HEK293 (cell line): Measurements from ENCODE around the gene GATA2.

Experiments
- CTCF ChIA-PET: fragments of 350-600 bp; formaldehyde crosslinking; extraction: SDS; loops from one replicate; lab custom pipeline; 2021; ENCODE audit warnings: antibody characterized with exemption; lab: Yijun Ruan, JAX
- POLR2A ChIA-PET: fragments of 300-600 bp; formaldehyde crosslinking; extraction: SDS; loops from one replicate; lab custom pipeline; 2020; ENCODE audit warnings: antibody characterized with exemption, inconsistent platforms; lab: Yijun Ruan, JAX
- H3K27ac ChIP-seq: fragments of 200-500 bp; sonication (Bioruptor generic); 2 replicates; pipeline ENCODE4 v1.5.1; 2014; ENCODE audit warnings: low read depth, low read length, control low read depth, inconsistent platforms; ENCODE audit errors: extremely low read depth
- H3K36me3 ChIP-seq, 2 experiments: fragments of 200-500 bp in 1 of 2; sonication (Bioruptor generic) in 1 of 2; 1 replicate in 1 of 2; 2 replicates in 1 of 2; pipeline ENCODE4 v1.5.1; 2014 to 2017; ENCODE audit warnings: inconsistent platforms in 2 of 2, low read length in 2 of 2; ENCODE audit not compliant: control insufficient read depth in 2 of 2, insufficient read depth in 1 of 2
- H3K4me1 ChIP-seq: fragments of 200-500 bp; sonication (Bioruptor generic); 2 replicates; pipeline ENCODE4 v1.5.1; 2014; ENCODE audit warnings: mild to moderate bottlenecking, low read length, inconsistent platforms; ENCODE audit not compliant: control insufficient read depth, insufficient read depth
- H3K4me3 ChIP-seq: 2 replicates; pipeline ENCODE4 v1.5.1; 2011; ENCODE audit warnings: low read depth, mild to moderate bottlenecking, control low read depth, low read length, moderate library complexity
- H3K9me3 ChIP-seq: fragments of 200-500 bp; sonication (Bioruptor generic); 2 replicates; pipeline ENCODE4 v1.5.1; 2014; ENCODE audit warnings: low read depth, low read length, inconsistent platforms; ENCODE audit not compliant: control insufficient read depth, insufficient read depth
- BCL11B ChIP-seq: fragments of 450-650 bp; formaldehyde crosslinking; IDR thresholded peaks from 2 replicates; pipeline ENCODE4 v1.5.1; 2016; ENCODE audit warnings: low read depth, missing biosample characterization, missing genetic modification characterization
- GLIS1 ChIP-seq: fragments of 450-650 bp; formaldehyde crosslinking; IDR thresholded peaks from 2 replicates; pipeline ENCODE4 v1.5.1; 2016; ENCODE audit warnings: missing biosample characterization, missing genetic modification characterization
- REPIN1 ChIP-seq: fragments of 450-650 bp; formaldehyde crosslinking; IDR thresholded peaks from 2 replicates; pipeline ENCODE4 v1.5.1; 2017; ENCODE audit warnings: missing biosample characterization, missing genetic modification characterization, low read depth
- ZBTB20 ChIP-seq: fragments of 450-650 bp; formaldehyde crosslinking; IDR thresholded peaks from 2 replicates; pipeline ENCODE4 v1.5.1; 2016; ENCODE audit warnings: missing biosample characterization, missing genetic modification characterization
- ZFHX2 ChIP-seq: fragments of 450-650 bp; formaldehyde crosslinking; conservative IDR thresholded peaks from 2 replicates; pipeline ENCODE4 v1.5.1; 2016; ENCODE audit warnings: missing biosample characterization, missing genetic modification characterization
- ZIC2 ChIP-seq: fragments of 450-650 bp; formaldehyde crosslinking; IDR thresholded peaks from 2 replicates; pipeline ENCODE4 v1.5.1; 2016; ENCODE audit warnings: missing biosample characterization, missing genetic modification characterization
- ZNF112 ChIP-seq: fragments of 450-650 bp; formaldehyde crosslinking; IDR thresholded peaks from 2 replicates; pipeline ENCODE4 v1.5.0; 2017; ENCODE audit warnings: missing biosample characterization, missing genetic modification characterization
- ZNF155 ChIP-seq: fragments of 450-650 bp; formaldehyde crosslinking; IDR thresholded peaks from 2 replicates; pipeline ENCODE4 v1.5.1; 2016; ENCODE audit warnings: missing biosample characterization, missing genetic modification characterization
- ZNF292 ChIP-seq: fragments of 450-650 bp; formaldehyde crosslinking; IDR thresholded peaks from 2 replicates; pipeline ENCODE4 v1.5.1; 2016; ENCODE audit warnings: low read depth, missing biosample characterization, missing genetic modification characterization, borderline replicate concordance
- ZNF394 ChIP-seq: fragments of 450-650 bp; formaldehyde crosslinking; IDR thresholded peaks from 2 replicates; pipeline ENCODE4 v1.5.1; 2016; ENCODE audit warnings: missing biosample characterization, missing genetic modification characterization, mild to moderate bottlenecking, moderate library complexity, borderline replicate concordance
- ZNF624 ChIP-seq: fragments of 450-650 bp; formaldehyde crosslinking; IDR thresholded peaks from 2 replicates; pipeline ENCODE4 v1.5.1; 2017; ENCODE audit warnings: missing biosample characterization, missing genetic modification characterization
- ZNF654 ChIP-seq: fragments of 450-650 bp; formaldehyde crosslinking; IDR thresholded peaks from 2 replicates; pipeline ENCODE4 v1.5.1; 2016; ENCODE audit warnings: low read depth, missing biosample characterization, missing genetic modification characterization
- TF ChIP-seq, protein P1 (sequence below): fragments of 450-650 bp; formaldehyde crosslinking; IDR thresholded peaks from 2 replicates; pipeline ENCODE4 v1.5.1; 2017; ENCODE audit warnings: missing biosample characterization, missing genetic modification characterization

GATA2 gene

DNA sequence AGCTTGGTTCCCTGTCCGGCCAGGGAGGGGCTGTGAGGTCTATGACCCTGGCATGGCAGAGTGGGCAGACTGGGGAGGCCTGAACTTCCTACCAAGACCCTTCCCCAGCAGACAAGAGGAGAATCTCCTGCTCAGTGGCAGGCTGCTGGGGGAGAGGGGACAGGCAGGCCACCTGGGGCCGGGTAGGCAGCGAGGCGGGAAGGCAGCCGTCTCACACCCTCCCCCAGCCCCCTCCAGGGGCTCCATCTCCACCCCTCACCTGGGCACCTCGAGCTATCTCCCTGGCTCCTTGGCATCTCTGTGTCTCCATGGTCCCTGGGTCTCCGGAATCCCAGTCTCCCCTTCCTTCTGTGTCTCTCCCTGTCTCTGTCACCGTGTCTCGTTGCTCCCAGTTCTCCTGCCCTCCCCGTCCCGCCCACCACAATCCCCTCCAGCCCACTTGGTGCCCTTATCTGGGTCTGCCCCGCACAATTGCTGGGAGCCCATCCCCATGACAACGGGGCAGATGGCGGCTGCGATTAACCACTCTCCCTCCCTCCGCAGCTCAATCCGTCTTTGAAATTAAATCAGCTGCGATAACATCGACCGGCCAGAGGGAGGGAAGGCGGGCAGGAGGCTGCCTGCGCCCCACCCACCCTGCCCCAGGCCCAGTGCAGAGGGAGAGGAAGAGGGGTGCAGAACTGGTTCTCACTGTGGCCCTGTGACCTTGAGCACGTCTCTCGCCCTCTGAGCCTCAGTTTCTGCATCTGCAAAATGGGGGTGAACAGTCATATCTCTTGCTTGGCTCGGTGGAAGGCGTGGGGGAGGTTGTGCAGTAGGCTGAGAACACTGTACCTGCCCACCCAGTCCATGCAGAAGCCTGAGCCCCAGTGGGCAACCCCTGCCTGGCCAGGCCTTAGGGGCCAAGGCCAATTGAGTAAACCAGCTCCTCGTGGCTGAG lies 36.0 kb downstream of the GATA2 start:
- 0 out of 2 replicates have a peak, but pooled peaks have one; percentile 7 for TF ChIP-seq ZFHX2 (tag by site-specific recombination)
- no peak for TF ChIP-seq ZNF624 (tag by site-specific recombination)

DNA sequence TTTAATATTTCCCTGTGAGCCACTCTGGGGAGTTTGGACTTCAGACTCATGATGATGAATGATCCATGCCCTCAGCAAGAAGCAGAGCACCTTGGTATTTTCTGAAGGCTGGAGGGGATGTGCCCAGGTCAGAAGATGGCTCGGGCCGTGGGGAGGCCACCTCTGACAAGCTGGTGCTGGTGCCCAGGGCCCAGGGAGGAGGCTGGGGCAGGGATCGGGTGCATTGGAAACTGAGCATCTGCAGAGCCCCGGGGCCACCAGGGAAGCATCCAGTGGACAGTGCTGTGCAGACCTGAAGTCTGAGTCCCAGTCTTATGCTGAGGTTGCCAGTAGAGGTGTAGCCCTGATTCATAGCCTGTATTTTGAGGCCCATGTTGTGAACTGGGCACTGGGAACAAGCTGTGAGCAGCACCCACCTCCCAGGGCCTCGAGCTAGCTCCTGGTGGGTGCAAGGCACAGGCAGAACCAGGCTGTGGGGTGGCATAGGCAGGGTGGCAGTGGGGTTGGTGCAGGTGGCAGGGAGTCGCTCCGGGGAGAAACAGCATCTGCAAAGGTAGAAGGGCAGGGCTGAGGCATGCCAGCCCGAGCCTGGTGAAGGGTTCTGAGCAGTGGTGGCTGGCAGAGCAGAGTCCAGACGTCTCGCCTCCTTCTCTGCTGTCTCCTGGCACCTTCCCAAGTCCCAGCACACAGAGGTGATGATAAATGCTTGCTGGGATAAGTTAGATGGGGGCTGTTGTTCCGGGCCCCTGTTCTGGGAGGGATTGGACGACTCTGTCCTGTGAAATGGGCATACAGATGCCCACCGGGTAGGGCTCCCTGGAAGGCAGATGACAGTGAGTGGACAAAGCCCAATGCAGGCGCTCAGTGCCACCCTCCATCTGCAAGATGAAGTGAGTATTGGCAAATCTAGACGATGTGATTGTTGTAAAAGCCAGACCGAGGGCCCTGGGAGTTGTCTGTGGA lies 36.9 kb downstream of the GATA2 start:
- Histone ChIP-seq H3K36me3 (no peaks in the 10 kb centered on the region), H3K27ac (no peak overlapping the region), H3K4me1 (no peaks in the 10 kb centered on the region), H3K9me3 (no peaks in the 10 kb centered on the region), H3K4me3 (no peak overlapping the region)
- ChIA-PET POLR2A (no interaction called here), CTCF (no interaction called here)
- TF ChIP-seq ZBTB20 = peak; percentile 48; the same call in 1 of the 2 replicates
- no peak for TF ChIP-seq ZNF155 (tag by site-specific recombination)

More for the DNA sequence above, 36.0 kb downstream of the GATA2 start:
- POLR2A ChIA-PET = no interaction called here
- Histone ChIP-seq H3K4me3 (no peak overlapping the region), H3K36me3 (no peaks in the 10 kb centered on the region), H3K4me1 (no peaks in the 10 kb centered on the region), H3K27ac (no peak overlapping the region), H3K9me3 (no peaks in the 10 kb centered on the region)
- CTCF ChIA-PET = interaction anchor here (0.7 kb wide), 1 partner anchor 45 kb away, joined by 4 read pairs; no protein-coding TSS in a partner anchor

DNA sequence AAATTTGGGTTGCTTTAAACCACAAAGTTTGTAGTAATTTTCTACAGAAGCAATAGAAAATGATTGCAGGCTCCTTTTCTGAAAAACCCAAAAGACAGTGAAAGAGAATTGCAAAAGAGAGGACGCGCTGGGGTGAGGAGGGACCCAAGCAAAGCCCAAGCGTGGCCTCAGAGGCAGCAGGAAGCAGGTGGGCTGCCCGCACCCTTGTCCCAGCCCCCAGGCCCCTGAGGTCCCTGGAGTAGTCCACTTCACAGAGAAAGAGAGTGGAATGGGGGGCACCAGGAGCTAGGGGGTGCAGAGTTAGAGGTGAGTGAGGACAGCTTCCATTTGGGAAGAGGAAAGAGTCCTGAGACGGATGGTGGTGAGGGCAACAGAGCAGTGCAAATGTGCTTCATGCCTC lies 37.9 kb downstream of the GATA2 start:
- Histone ChIP-seq H3K4me1 (no peaks in the 10 kb centered on the region), H3K4me3 (no peak overlapping the region), H3K36me3 (no peaks in the 10 kb centered on the region), H3K27ac (no peak overlapping the region), H3K9me3 (no peaks in the 10 kb centered on the region)
- ChIA-PET CTCF (no interaction called here), POLR2A (no interaction called here)
- TF ChIP-seq, protein P1, sequence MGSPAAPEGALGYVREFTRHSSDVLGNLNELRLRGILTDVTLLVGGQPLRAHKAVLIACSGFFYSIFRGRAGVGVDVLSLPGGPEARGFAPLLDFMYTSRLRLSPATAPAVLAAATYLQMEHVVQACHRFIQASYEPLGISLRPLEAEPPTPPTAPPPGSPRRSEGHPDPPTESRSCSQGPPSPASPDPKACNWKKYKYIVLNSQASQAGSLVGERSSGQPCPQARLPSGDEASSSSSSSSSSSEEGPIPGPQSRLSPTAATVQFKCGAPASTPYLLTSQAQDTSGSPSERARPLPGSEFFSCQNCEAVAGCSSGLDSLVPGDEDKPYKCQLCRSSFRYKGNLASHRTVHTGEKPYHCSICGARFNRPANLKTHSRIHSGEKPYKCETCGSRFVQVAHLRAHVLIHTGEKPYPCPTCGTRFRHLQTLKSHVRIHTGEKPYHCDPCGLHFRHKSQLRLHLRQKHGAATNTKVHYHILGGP (tag by site-specific recombination) = no peak

DNA sequence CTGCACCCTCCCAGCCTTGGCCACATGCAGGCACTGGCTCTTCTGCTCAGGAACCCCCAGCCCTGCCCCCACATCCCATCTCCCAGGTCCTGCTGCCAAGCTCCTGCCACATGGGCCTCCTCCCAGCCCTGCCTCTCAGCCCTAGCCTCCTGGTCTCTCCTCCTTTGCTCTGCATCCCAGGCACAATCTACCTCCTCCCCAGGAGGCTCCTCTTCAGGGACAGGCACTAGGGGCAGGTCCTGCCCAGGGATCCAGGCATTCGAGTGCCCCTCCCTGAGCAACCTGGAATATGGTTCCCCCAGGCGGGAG lies 38.7 kb downstream of the GATA2 start:
- ChIA-PET POLR2A (no interaction called here), CTCF (interaction anchor here (1.1 kb wide), 1 partner anchor 16 kb away, joined by 4 read pairs; no protein-coding TSS in a partner anchor)
- TF ChIP-seq ZNF155 (tag by site-specific recombination) = no peak
- TF ChIP-seq ZBTB20 = no peak
- no peak for TF ChIP-seq REPIN1 (tag by site-specific recombination)
- no peak for TF ChIP-seq BCL11B (tag by site-specific recombination)
- TF ChIP-seq ZNF112 (tag by site-specific recombination) = no peak
- TF ChIP-seq GLIS1 (tag by site-specific recombination) = peak; percentile 75
- no peak for TF ChIP-seq ZNF394 (tag by site-specific recombination)
- TF ChIP-seq ZNF292 (tag by site-specific recombination) = no peak
- no peak for TF ChIP-seq ZNF654 (tag by site-specific recombination)
- peak; percentile 16; the same call in 1 of the 2 replicates for TF ChIP-seq ZIC2 (tag by site-specific recombination)
- no peak overlapping the region for H3K4me3 ChIP-seq
- H3K27ac ChIP-seq = no peak overlapping the region
- H3K9me3 ChIP-seq = no peaks in the 10 kb centered on the region
- H3K36me3 ChIP-seq = no peaks in the 10 kb centered on the region
- H3K4me1 ChIP-seq = no peaks in the 10 kb centered on the region
